Hematopoietic multipotent progenitor cell treated with erythropoietin and hydrocortisone succinate and interleukin-3 and kit ligand, for 8 days (in vitro differentiated cells): ENCODE data around the gene RRP15.

Source experiments
- DNase-seq: peaks from one replicate; pipeline ENCODE4 v3.0.0-alpha.2; 2015

Gene RRP15

GRCh38 chr1:218344814-218345672 is 60.0 kb downstream of the RRP15 start, which contains the start of gene TGFB2:
TGFB2 (plus strand) TSS chr1:218345336; CDS start chr1:218346702, 1,366 bp downstream.
- DNase-seq, result peak; percentile 56

DNA sequence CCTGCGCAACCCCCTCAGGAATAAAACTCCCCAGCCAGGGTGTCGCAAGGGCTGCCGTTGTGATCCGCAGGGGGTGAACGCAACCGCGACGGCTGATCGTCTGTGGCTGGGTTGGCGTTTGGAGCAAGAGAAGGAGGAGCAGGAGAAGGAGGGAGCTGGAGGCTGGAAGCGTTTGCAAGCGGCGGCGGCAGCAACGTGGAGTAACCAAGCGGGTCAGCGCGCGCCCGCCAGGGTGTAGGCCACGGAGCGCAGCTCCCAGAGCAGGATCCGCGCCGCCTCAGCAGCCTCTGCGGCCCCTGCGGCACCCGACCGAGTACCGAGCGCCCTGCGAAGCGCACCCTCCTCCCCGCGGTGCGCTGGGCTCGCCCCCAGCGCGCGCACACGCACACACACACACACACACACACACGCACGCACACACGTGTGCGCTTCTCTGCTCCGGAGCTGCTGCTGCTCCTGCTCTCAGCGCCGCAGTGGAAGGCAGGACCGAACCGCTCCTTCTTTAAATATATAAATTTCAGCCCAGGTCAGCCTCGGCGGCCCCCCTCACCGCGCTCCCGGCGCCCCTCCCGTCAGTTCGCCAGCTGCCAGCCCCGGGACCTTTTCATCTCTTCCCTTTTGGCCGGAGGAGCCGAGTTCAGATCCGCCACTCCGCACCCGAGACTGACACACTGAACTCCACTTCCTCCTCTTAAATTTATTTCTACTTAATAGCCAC is 60.7 kb downstream of the RRP15 start:
- no peak for DNase-seq

DNA sequence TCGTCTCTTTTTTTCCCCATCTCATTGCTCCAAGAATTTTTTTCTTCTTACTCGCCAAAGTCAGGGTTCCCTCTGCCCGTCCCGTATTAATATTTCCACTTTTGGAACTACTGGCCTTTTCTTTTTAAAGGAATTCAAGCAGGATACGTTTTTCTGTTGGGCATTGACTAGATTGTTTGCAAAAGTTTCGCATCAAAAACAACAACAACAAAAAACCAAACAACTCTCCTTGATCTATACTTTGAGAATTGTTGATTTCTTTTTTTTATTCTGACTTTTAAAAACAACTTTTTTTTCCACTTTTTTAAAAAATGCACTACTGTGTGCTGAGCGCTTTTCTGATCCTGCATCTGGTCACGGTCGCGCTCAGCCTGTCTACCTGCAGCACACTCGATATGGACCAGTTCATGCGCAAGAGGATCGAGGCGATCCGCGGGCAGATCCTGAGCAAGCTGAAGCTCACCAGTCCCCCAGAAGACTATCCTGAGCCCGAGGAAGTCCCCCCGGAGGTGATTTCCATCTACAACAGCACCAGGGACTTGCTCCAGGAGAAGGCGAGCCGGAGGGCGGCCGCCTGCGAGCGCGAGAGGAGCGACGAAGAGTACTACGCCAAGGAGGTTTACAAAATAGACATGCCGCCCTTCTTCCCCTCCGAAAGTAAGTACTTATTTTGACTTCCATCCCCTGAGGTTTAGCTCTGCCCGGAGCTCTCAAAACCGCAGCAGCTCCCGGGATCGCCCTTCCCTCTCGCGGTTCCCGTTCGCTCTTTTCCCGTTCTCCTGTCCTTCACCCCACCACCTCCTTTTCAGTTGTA is 61.5 kb downstream of the RRP15 start:
- no peak for DNase-seq

DNA sequence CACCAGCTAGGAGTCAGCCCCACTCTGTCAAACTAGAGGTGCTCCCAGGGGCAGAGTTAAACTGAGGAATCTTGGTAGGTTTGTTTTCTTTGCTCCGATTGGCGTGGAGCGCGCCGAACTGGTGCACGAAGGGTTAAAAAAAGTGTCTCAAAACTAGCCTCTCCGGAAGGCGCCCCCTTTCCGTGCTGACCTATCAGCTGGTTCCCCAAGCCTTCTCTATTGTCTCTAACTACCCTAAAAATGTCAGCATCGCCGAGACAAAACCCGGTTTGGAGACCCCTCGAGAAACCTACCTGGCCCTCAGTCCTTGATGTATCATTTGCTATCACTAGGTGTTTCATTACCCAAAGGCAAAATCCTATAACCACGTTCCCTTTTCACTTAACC is 62.2 kb downstream of the RRP15 start:
- no peak for DNase-seq

DNA sequence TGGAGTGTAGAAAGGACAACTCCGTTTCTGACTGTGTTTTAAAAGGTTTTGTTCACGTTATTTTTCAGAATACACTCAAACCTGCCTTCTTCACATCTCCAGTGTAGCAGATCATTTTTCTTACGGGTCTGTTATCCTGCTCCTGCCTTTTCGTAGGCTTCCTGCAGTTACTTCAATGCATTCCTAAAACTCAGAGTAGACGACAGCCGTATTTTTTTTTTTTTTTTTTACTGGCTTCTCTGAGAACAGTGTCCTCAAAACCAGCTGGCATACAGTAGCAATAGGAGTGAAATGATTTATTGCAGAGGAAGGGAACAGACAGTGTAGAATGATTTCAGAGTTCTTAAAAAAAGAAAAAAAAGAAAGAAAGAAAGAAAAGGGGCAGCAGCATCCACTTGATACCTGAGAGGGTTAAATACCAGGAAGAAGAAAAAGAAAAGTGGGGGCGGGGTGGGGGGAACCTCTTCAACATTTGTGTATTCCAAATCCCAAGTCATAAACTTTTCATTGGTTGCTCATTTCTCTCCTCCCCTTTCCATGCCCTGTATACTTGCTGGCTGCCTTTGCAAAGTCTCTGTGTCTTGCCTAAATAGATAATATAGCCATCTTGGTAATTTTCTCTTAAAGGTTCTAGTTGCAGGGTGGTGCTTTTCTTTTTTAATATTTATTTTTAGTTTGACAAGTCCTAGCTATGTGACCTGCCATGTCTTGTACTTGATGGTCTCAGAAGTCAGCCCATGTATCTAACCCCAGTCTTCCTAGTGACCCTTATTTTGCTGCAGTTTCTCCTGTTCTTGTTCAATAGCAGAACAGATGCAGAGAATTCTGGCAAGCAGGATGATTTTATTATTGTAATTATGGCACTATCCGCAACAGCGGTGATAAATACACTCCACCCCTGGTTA is 62.9 kb downstream of the RRP15 start:
- no peak for DNase-seq

GRCh38 chr1:218348628-218349071 is 63.6 kb downstream of the RRP15 start:
- no peak for DNase-seq

GRCh38 chr1:218349348-218350034 is 64.4 kb downstream of the RRP15 start:
- DNase-seq, result no peak

GRCh38 chr1:218350035-218350525 is 65.0 kb downstream of the RRP15 start:
- no peak for DNase-seq

- no peak for DNase-seq
These were observed 65.7 kb downstream of the RRP15 start for GRCh38 chr1:218350801-218351266.

- no peak for DNase-seq
These were observed 66.4 kb downstream of the RRP15 start for GRCh38 chr1:218351391-218352074.

GRCh38 chr1:218352075-218352438 is 67.0 kb downstream of the RRP15 start:
- no peak for DNase-seq

DNA sequence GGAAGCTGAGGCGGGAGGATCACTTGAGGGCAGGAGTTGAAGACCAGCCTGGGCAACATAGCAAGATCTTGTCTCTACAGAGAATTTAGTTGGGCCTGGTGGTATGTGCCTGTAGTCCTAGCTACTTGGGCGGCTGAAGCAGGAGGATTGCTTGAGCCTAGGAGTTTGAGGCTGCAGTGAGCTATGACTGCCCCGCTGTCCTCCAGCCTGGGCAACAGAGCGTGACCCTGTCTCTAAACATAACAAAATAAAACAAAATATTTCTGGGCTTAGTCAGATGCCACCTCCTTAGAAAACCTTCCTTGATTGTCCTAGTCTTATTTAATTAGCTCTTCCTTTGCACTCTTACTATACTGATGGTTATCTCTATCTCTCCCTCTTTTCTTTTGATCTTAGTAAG is 68.6 kb downstream of the RRP15 start:
- DNase-seq, result no peak

DNA sequence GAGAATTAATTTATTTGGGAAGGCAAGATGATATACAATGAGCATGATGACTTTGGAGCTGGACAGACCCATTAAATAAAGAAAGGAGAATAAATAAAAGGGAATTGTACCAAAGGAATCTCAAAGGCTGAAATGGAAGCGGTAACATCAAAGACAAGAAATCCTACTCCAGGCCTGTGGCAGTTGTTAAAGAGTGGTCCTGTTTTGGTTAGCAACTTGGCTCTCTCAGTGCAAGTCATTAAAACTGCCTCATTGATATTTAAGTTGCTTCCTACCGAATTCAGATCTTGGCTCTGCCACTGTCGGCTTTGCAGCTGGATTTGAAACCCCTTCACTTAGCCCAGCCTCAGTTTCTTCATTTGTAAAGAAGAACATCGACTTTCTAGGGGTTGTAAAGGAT is 70.2 kb downstream of the RRP15 start:
- no peak for DNase-seq

GRCh38 chr1:218357211-218357892 is 72.3 kb downstream of the RRP15 start:
- no peak for DNase-seq

DNA sequence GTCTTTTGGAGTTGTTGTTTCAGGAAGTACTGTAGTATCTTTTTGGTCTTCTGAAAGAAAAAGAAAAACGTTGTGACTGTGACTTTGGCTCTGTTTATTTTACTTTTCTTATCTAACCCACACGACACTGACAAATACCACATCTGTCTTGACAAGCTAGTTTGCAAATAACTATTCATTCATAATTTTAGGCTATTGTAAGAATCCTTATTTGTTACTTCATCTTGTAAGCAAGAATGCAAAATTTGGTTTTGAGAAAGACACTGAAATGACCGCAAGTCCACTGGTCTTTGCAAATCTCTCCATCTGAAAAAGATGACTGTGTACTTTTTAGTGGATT is 72.8 kb downstream of the RRP15 start:
- no peak for DNase-seq

GRCh38 chr1:218361298-218362065 is 76.4 kb downstream of the RRP15 start:
- no peak for DNase-seq

DNA sequence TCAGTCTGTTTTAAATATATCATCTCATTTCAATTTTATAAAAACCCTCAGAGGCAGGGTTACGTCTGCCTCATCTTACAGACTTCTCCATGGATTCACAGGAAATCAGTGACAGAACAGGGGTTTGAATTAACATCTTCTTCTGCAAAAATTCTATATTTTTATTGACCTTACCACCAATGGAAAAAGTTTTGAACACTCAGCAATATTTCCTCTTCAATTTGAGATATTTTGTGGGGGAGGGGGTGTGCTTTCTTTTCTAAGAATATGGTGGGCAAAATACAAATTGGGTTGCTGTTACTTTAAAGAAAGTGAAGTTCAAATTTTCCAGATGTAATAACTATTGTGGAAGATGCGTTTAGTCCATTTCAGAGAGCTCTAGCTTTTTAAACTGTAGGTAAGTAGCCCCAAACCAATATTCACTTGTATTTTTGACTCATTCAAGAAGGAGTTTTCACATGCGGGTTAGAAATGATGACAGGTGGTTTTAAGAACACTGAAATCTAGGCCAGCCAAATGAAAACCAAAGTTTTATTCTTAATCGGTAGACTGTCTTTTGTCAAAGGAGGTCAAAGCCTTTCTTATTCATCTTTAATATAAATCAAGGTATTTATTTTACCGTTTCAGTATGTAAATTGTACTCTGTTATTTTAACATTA is 77.5 kb downstream of the RRP15 start:
- DNase-seq, result no peak

- DNase-seq, result no peak
These were observed 78.0 kb downstream of the RRP15 start for GRCh38 chr1:218363141-218363540.
